SK-N-MC (cell line): ENCODE data around the gene LBX1.

Experiments
- DNase-seq: peaks from one replicate; pipeline ENCODE4 v3.0.0-alpha.2; 2011; ENCODE audit warnings: low read depth, low spot score
- H3K27ac ChIP-seq: fragments of 200-600 bp; sonication (generic); 2 replicates; pipeline ENCODE4 v1.5.1; 2016; ENCODE audit warnings: mixed run types
- H3K36me3 ChIP-seq: fragments of 200-600 bp; sonication (generic); 2 replicates; pipeline ENCODE4 v1.6.1; 2017; ENCODE audit warnings: antibody characterized with exemption, low read length, mixed read lengths; ENCODE audit not compliant: insufficient read depth
- H3K4me3 ChIP-seq: fragments of 200-600 bp; sonication (generic); 2 replicates; pipeline ENCODE4 v1.5.1; 2016
- H3K9ac ChIP-seq: fragments of 200-600 bp; sonication (generic); 2 replicates; pipeline ENCODE4 v1.8.0; 2017; ENCODE audit warnings: mixed run types, mixed read lengths; ENCODE audit not compliant: insufficient read length
- H3K9me3 ChIP-seq: fragments of 200-600 bp; sonication (generic); 2 replicates; pipeline ENCODE4 v1.6.1; 2017; ENCODE audit warnings: low read depth, mild to moderate bottlenecking, antibody characterized with exemption, low read length, moderate library complexity, mixed read lengths
- EZH2 ChIP-seq: fragments of 200-600 bp; sonication (generic); IDR thresholded peaks from one replicate; pipeline ENCODE4 v1.6.1; 2017; ENCODE audit warnings: antibody characterized with exemption
- FOXP2 ChIP-seq: optimal IDR thresholded peaks from 2 replicates; pipeline ENCODE3; 2011; ENCODE audit warnings: mild to moderate bottlenecking, moderate library complexity; ENCODE audit not compliant: insufficient read depth; ENCODE audit errors: extremely low read length, control extremely low read depth
- POLR2AphosphoS5 ChIP-seq: IDR thresholded peaks from 2 replicates; pipeline ENCODE4 v1.6.1; 2012; ENCODE audit warnings: mild to moderate bottlenecking, low read depth, low read length, borderline replicate concordance

LBX1 gene

DNA sequence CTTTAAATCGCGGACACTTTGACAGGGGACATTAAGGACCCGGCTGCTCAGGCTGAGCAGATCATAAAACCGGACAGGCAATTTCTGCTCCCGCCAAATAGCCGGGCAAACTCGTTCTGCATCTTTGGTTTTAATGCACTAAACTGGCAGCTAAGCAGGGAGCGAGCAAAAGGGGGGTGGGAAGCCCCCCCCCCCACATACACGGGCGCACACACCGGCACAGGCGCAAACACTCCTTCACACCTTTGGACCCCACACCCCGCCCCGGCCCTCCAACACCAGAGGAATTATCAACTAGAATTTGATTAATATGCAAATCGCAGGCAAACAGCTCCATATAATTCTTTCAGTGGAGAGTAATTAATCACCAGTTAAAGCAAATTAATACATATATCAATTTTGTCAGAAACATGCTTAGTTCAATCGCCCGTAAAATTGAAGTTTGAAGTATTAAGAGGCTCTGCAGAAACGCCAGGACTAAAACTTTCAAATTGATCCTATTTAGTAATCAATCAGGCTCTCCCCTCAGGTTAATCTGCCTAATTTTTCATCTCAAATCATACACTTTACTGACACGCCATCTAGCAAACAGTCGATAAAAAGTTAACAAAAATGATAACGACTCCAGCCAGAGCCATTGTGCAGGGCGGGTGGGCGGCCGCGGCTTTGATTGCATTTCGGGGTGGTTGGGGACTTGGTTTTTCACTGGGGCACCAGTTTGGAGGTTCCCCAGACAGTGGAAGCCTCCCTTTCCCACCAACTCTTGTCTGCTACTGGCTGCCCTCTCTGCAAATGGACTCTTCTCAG lies 9.9 kb downstream of the LBX1 start:
- Histone ChIP-seq H3K36me3 (no peaks in the 10 kb centered on the region), H3K9ac (no peak overlapping the region), H3K4me3 (no peak overlapping the region), H3K9me3 (no peaks in the 10 kb centered on the region), H3K27ac (no peak overlapping the region)
- no peak for DNase-seq
- TF ChIP-seq POLR2AphosphoS5, result no peak

DNA sequence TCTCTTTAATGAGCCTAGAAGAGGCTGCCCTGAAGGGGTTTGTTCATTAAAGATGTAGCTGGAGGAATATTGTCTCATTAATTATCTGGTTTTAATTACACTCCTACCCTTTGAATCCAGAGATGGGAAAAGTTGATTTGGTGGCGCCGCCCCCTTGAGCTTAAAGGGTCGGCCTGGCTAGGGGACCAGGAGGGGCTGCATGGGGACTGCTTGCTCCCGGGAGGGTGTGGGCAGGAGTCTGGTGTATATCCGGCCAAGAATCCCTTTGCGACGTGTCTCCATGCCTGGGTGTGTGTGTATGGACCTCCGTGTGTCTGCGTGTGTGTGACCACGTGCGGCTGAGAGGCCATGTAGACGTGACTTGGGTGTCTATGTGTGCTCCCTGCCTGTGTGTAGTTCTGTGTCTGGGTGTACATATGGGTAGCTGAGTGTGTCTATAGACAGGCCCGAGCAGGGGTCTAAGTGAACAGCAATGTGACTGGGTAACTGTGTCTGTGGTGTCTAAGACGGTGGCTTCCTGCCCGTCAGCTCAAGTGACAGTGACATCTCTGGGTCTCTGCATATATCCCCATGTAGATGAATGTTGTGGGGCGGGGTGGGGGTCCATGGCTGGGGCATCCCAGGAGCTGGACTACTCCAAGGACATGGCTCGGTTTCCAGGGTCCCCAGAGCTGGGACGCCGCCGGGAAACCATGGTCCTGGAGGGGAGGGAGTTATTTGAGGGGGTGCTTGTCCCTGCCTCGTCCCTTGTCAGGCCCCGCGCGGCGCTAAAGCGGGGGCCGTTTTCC lies 10.7 kb downstream of the LBX1 start:
- H3K9me3 ChIP-seq, result no peaks in the 10 kb centered on the region
- no peak overlapping the region for H3K27ac ChIP-seq
- no peak overlapping the region for H3K4me3 ChIP-seq
- H3K9ac ChIP-seq, result no peak overlapping the region
- H3K36me3 ChIP-seq, result no peaks in the 10 kb centered on the region
- DNase-seq, result no peak
- TF ChIP-seq FOXP2, result no peak
- TF ChIP-seq POLR2AphosphoS5, result no peak
- TF ChIP-seq EZH2, result no peak

DNA sequence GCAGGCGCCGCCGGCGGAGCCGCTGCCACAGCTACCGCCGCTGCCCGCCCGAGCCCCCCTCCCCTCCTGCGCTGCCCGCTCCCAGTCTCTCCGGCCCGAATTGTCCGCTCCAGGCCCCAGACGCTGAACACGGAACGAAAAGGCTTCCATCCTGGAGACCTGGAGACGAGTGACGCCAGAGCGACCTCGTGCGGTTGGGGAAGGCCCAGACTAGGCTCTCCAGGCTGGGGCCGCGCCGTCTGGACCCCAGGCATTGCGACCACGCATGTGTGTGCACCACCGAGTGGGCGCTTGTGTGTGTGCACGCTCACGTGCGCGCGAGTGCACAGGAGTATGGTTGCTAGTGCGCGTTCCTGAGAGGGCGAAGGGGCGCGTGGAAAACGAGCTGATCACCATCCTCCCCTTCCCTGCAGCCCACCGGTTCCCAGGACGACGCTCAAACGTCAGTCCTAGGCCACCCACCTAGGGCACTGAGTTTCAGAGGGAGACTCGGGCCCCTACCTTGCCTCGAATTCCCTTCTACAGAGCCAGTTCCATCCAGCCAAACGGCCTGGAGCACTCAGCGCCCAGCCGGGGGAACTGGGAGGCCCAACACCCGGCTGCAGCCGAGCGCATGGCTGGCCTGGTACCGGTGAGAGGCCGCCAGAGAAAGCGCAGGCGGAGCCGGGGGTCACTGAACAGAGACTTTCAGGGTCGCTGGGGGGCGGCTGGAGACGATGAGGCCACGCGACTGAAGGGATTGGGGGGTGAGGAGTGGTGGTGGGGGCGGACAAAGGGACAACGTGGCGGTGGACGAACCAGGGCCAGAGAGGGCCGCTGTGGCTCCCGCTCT lies 11.6 kb downstream of the LBX1 start:
- DNase-seq, result no peak
- no peaks in the 10 kb centered on the region for H3K36me3 ChIP-seq
- H3K4me3 ChIP-seq, result peak overlapping the region; percentile 61
- H3K9me3 ChIP-seq, result no peaks in the 10 kb centered on the region
- TF ChIP-seq EZH2, result no peak
- no peak for TF ChIP-seq FOXP2
- TF ChIP-seq POLR2AphosphoS5, result no peak
- no peak overlapping the region for H3K9ac ChIP-seq
- no peak overlapping the region for H3K27ac ChIP-seq

DNA sequence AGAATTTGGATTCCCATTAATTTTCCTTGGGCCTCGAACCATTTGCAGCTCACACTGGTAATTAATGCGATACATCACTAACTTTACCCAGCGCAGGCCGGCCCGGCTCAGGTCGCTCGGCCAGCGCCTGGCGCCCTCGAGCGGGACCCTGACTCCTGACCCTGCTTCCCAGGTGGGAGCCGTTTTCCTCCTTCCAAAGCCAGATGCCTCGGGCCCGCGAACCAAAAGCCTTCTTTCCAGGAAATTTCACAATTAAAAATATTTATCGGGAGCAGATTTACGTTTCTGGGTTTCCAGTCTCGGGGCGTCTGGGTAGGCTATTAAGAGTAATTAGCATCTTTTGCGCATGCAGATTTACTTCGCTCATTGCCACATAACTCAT lies 12.2 kb downstream of the LBX1 start:
- DNase-seq, result no peak
- no peak overlapping the region for H3K27ac ChIP-seq
- H3K36me3 ChIP-seq, result no peaks in the 10 kb centered on the region
- peak overlapping the region; percentile 61 for H3K4me3 ChIP-seq
- H3K9ac ChIP-seq, result no peak overlapping the region
- no peaks in the 10 kb centered on the region for H3K9me3 ChIP-seq
- TF ChIP-seq EZH2 (no peak), FOXP2 (no peak), POLR2AphosphoS5 (no peak)

DNA sequence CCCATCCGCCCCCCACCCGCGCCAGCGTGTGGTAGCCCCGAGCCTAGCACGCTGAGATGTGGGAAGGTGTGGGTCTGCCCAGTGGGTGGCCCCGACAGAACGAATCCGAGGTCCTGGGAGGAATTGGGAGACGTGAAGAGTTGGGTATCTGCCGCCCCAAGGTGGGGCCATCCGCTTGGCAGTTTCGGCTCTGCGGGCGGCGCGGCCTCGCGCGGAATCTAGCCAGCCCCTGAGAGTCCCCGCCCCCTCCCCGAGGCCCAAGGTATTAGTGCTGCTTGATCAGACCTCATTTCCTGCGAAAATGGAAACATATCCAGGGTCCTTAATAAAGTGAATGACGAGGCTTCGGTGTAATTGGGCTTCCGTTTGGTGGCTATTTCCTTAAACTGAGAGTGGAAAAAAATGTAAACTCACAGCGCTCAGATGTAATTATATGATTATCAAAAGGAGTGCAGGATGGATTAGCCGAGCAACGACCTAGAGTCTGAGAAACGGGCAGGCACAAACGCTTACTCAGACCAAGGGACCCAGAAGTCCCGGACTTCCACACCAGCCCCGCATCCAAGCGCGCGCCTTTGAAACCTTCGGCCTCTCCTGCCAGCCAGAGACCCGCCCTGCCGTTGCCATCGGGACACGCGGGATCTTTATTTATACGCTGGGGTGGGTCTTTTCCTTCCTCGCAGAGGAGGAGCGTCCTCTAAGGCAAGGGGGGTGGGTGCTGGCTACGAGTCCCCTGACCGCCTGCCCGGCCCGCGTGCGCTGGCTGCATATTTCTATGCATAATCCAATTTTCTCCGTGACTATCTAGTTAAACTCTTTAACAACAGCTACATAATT lies 12.8 kb downstream of the LBX1 start:
- no peaks in the 10 kb centered on the region for H3K9me3 ChIP-seq
- H3K27ac ChIP-seq, result no peak overlapping the region
- H3K4me3 ChIP-seq, result peak overlapping the region; percentile 61
- TF ChIP-seq EZH2 (no peak), FOXP2 (no peak), POLR2AphosphoS5 (no peak)
- H3K9ac ChIP-seq, result no peak overlapping the region
- peak; percentile 8 for DNase-seq
- no peaks in the 10 kb centered on the region for H3K36me3 ChIP-seq

DNA sequence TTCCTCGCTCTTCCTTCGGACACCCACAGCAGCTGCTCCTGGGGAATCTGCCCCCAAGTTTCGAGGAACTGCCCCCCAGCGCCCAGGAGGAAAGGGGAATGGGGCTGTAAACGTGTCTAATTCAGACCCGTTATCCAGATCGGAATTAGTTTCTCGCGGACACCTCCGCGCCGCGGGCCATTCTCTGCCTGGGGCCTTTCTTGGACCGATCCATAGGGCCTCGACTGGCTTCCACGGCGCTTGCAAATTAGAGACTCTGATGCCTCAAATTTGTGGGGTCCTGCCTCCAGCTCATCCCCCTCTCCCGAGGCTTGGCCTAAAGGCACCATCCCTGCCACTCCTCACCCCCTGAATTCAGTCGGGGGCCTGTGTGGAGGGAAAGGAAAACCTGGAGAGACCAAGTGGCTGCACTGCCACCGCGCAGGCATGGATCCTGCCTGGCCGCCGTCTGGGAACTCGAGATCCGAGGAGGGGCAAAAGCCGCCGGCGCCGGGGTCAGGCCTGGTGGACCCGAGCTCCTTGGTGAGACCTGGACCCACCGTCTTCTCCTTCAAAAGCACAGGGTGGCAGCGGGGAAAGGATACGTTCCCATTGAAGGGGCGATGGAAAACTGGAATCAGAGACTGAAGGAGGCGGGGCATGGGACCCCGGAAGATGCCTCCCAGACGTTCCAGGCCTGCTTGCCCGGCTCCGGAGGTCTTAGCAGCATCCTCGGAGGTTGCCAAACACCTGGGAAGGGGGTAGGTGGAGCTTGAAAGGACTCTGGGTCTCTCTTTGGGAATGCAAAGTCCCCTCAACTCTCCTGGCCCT lies 13.7 kb downstream of the LBX1 start:
- DNase-seq, result no peak
- Histone ChIP-seq H3K4me3 (peak overlapping the region; percentile 61), H3K27ac (no peak overlapping the region), H3K9ac (no peak overlapping the region), H3K9me3 (no peaks in the 10 kb centered on the region), H3K36me3 (no peaks in the 10 kb centered on the region)
- TF ChIP-seq FOXP2 (no peak), EZH2 (no peak), POLR2AphosphoS5 (no peak)

DNA sequence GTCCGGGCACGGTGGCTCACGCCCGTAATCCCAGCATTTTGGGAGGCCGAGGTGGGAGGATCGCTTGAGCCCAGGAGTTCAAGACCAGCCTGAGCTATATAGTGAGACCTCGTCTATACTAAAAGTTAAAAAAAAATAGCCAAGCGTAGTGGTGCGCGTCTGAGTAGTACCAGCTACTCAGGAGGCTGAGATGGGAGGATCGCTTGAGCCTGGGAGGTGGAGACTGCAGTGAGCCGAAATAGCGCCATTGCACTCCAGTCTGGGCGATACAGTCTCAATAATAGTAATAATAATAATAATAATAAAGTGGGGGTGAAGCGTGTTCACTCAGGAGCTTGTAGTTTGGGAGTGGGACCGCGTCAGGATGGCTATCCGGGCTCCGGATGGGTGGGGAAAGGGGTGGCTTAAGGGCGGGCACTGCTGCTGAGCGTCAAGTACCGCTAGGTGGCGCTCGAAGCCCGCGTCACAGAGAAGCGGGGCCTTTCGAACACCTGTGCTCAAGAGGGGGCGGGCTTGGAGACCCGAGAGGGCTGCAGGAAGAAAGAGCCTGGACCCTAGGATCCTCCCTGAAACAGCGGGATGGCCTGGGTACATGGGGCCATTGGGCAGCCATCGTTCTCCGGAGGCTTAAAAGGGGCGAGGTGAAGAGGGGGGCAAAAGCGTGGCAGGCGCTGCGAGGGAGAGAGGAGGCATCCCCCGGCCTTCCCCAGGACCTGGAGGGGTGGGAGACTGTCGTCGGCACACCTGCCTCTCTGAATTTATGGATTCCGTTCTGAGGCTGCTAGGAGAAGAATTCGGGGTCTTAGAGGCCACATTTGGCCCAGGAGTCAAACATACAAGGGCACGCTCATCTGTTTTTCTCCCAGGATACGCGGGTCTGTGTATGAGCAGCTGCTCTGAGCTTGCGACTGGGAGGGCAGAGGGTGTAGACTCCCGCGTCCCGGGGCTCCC lies 14.5 kb downstream of the LBX1 start:
- no peak for DNase-seq
- Histone ChIP-seq H3K4me3 (no peak overlapping the region; the same call in 1 of the 2 replicates), H3K36me3 (no peaks in the 10 kb centered on the region), H3K9ac (no peak overlapping the region), H3K27ac (no peak overlapping the region), H3K9me3 (no peaks in the 10 kb centered on the region)
- no peak for TF ChIP-seq EZH2
